A673 (cell line): ENCODE data around the gene PTCH2. TPM values are rescaled to one million over a fixed set of nuclear protein-coding genes. Genes with fewer than 3 reads are reported as not detected.

ENCODE experiments used
- BruUV-seq: library from RNA; stranded (reverse); fragments of 400-500 nt; replicated peaks from 2 replicates; lab custom pipeline; 2021; lab: Mats Ljungman, UMichigan
- CTCF ChIA-PET: fragments of 300-600 bp; sonication (Branson Sonifier 250); formaldehyde crosslinking; loops from one replicate; lab custom pipeline; 2022; ENCODE audit warnings: antibody characterized with exemption; lab: Charles Lee
- POLR2A ChIA-PET: fragments of 300-600 bp; sonication (Branson Sonifier 250); formaldehyde crosslinking; loops from one replicate; lab custom pipeline; 2022; ENCODE audit warnings: antibody characterized with exemption; ENCODE audit not compliant: low non-redundant PET; lab: Charles Lee
- DNase-seq: peaks from one replicate; pipeline ENCODE4 v3.0.0-alpha.2; 2015; ENCODE audit warnings: low spot score
- H3K27ac ChIP-seq: fragments of 200-600 bp; sonication (generic); 2 replicates; pipeline ENCODE4 v1.5.1; 2016; ENCODE audit warnings: mixed run types, low read depth, mild to moderate bottlenecking, mixed read lengths, antibody characterized with exemption, low read length; ENCODE audit not compliant: poor library complexity, severe bottlenecking
- H3K27me3 ChIP-seq: fragments of 200-600 bp; sonication (generic); replicated peaks from 2 replicates; pipeline ENCODE4 v1.6.1; 2017; ENCODE audit warnings: mixed run types, low read depth, mild to moderate bottlenecking, mixed read lengths, antibody characterized with exemption, low read length; ENCODE audit not compliant: insufficient read depth, poor library complexity
- H3K36me3 ChIP-seq: fragments of 200-600 bp; sonication (generic); 2 replicates; pipeline ENCODE4 v1.6.1; 2016; ENCODE audit warnings: mixed run types, mild to moderate bottlenecking, mixed read lengths, antibody characterized with exemption, low read length; ENCODE audit not compliant: insufficient read depth, poor library complexity, severe bottlenecking
- H3K4me1 ChIP-seq: fragments of 200-600 bp; sonication (generic); 2 replicates; pipeline ENCODE4 v1.6.1; 2017; ENCODE audit warnings: mixed run types, mild to moderate bottlenecking, mixed read lengths, antibody characterized with exemption, low read length; ENCODE audit not compliant: insufficient read depth, poor library complexity, severe bottlenecking
- H3K4me3 ChIP-seq: fragments of 200-600 bp; sonication (generic); 2 replicates; pipeline ENCODE4 v1.5.1; 2016; ENCODE audit warnings: low read depth, mixed run types, mild to moderate bottlenecking, mixed read lengths, low read length; ENCODE audit not compliant: poor library complexity, severe bottlenecking
- H3K9me3 ChIP-seq: fragments of 200-600 bp; sonication (generic); 2 replicates; pipeline ENCODE4 v1.6.1; 2016; ENCODE audit warnings: mixed run types, low read depth, mild to moderate bottlenecking, mixed read lengths, antibody characterized with exemption, low read length; ENCODE audit not compliant: poor library complexity, severe bottlenecking
- CTCF ChIP-seq: fragments of 300-800, 200-600 bp; sonication (generic); conservative IDR thresholded peaks from 2 replicates; pipeline ENCODE4 v1.5.1; 2017; ENCODE audit warnings: low read depth, mild to moderate bottlenecking, antibody characterized with exemption, low read length, moderate library complexity, mixed read lengths
- EZH2 ChIP-seq: fragments of 200-600 bp; sonication (generic); IDR thresholded peaks from 2 replicates; pipeline ENCODE4 v1.6.1; 2017; ENCODE audit warnings: borderline replicate concordance, low read depth, mild to moderate bottlenecking, mixed read lengths, antibody characterized with exemption, low read length; ENCODE audit not compliant: poor library complexity, severe bottlenecking
- intact Hi-C: fragments of 100-400 bp; cut with micrococcal nuclease; formaldehyde crosslinking; loops from one replicate; pipeline ENCODE4 v1.10.0; 2022; ENCODE audit not compliant: unreplicated experiment
- total RNA-seq: library from RNA; stranded (reverse); gene quantifications from 2 replicates; pipeline ENCODE4 v1.2.3, GENCODE V29; 2021

Gene PTCH2
- total RNA-seq, 1 experiment from 2014 or later: 2.3 TPM

GRCh38 chr1:44830900-44831304, 12.2 kb downstream of the PTCH2 start:
- intact Hi-C loops: loop anchor here (10.0 kb wide), 1 partner anchor 154 kb away; the partner anchor contains the start of gene EIF2B3
- no peaks in the 10 kb centered on the region for H3K36me3 ChIP-seq
- H3K4me1 ChIP-seq: peaks cover 13% of the 10 kb centered on the region
- ChIA-PET CTCF (interaction anchor here (0.5 kb wide), 1 partner anchor 44 kb away, joined by 6 read pairs; no protein-coding TSS in a partner anchor), POLR2A (no interaction called here)
- TF ChIP-seq CTCF (0 out of 2 replicates have a peak, but pooled peaks have one; percentile 13), EZH2 (no peak)
- no peak overlapping the region for H3K4me3 ChIP-seq
- H3K27ac ChIP-seq: no peak overlapping the region
- BruUV-seq: no TSS peak
- no peaks in the 10 kb centered on the region for H3K9me3 ChIP-seq
- no peaks in the 10 kb centered on the region for H3K27me3 ChIP-seq
- no peak for DNase-seq

GRCh38 chr1:44829506-44830384, 13.3 kb downstream of the PTCH2 start:
- TF ChIP-seq CTCF (no peak), EZH2 (no peak)
- BruUV-seq: no TSS peak
- CTCF ChIA-PET: interaction anchor here (0.5 to 1.1 kb wide), 3 partner anchors 30 to 474 kb away, joined by 3 to 7 read pairs (median 7); partner anchors contain the start of gene PLK3
- Histone ChIP-seq H3K27ac (no peak overlapping the region), H3K27me3 (no peaks in the 10 kb centered on the region), H3K36me3 (no peaks in the 10 kb centered on the region), H3K9me3 (no peaks in the 10 kb centered on the region), H3K4me3 (no peak overlapping the region), H3K4me1 (peaks cover 13% of the 10 kb centered on the region)
- POLR2A ChIA-PET: no interaction called here
- intact Hi-C loops: loop anchor here (10.0 kb wide), 1 partner anchor 155 kb away; the partner anchor contains the start of gene EIF2B3
- DNase-seq: no peak

GRCh38 chr1:44828841-44829440, 14.1 kb downstream of the PTCH2 start:
- no peak overlapping the region for H3K27ac ChIP-seq
- no peaks in the 10 kb centered on the region for H3K36me3 ChIP-seq
- no peak overlapping the region for H3K4me3 ChIP-seq
- BruUV-seq: no TSS peak
- no peak for DNase-seq
- H3K9me3 ChIP-seq: no peaks in the 10 kb centered on the region
- intact Hi-C loops: no loop called here
- CTCF ChIA-PET: interaction anchor here (0.5 kb wide), 1 partner anchor 474 kb away, joined by 7 read pairs; no protein-coding TSS in a partner anchor
- POLR2A ChIA-PET: no interaction called here
- H3K4me1 ChIP-seq: peaks cover 13% of the 10 kb centered on the region
- no peak for TF ChIP-seq EZH2
- TF ChIP-seq CTCF: no peak
- H3K27me3 ChIP-seq: no peaks in the 10 kb centered on the region
